Endometrial microvascular endothelial cells (primary cell): ENCODE results near the gene ME1. TPM values are rescaled to one million over a fixed set of nuclear protein-coding genes. Genes with fewer than 3 reads are reported as not detected.
"Not testable (repeated sequence)": the region's sequence is repeated elsewhere in the genome, so short reads cannot be mapped to it uniquely, and the experiment has no call there.

Experiments used
- in situ Hi-C: cut with HindIII; loops from 2 replicates; pipeline ENCODE4 v1.10.0; 2017; ENCODE audit warnings: low sequenced_read_pairs, low pct_unique_long_range_greater_than_20kb; ENCODE audit errors: inconsistent ontology term
- total RNA-seq: library from RNA; depleted of rRNA; stranded (reverse); fragments of >200 nt; gene quantifications from one replicate; pipeline ENCODE4 v1.2.3, GENCODE V29; 2015; ENCODE audit errors: inconsistent ontology term

The ME1 gene
- total RNA-seq, 1 donor from 2014 or later, result 22.7 TPM

DNA sequence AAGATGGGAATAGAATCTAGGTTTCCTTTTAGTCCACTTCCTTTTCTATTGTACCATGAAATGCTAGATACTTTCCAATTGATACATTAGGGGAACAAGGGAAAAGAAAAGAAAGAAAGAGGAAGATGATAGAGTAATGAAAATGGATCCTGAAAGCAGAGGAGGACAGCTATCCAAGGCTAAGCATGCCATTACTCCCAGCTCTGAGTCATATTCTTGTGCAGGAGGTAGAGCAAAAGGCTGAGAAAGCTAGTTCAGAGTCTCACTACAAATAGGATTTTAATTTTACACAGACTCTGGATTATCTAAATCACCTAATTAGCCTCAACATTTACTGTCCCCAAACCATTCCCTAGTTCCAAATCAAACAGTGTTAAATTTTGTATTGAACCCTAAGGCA is 214.0 kb downstream of the ME1 start:
- in situ Hi-C loops, result loop anchor here (5.0 to 25.0 kb wide), 2 partner anchors 195 to 295 kb away; partner anchors contain the start of gene PRSS35

DNA sequence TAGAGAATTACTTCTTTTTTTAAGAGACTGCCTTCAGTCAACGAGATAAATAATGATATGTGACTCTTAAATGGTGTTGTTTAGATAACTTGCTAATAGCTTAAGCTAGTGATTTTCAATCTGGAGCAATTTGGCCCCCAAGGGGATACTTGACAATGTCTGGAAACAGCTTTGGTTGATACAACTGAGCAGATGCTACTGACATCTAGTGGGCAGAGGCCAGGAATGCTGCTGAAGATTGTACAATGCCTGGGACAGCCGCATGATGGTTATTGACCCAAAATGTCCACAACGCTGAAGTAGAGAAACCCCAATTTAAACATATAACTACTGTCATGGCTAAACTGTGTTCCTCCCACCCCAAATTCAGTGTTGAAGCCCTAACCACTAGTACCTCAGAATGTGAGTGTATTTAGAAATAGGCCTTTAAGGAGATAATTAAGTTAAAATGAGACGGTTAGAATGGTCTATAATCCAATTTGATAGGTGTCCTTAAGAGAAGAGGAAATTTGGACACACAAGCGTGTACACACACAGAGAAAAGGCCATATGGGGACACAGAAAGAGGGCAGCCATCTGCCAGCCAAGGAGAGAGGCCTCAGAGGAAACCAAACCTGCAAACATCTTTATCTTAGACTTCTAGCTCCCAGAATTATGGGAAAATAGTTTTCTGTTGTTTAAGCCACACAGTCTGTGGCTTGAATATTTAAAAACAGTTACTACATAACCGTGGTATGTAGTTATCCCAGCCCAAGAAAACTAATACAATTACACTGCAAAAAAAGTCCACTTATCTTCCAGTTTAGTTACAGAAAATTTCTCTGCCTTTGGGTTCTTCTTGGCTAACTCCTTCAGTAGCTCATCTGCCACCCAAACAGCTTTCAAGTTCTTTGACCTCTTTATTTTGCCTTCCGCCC is 215.5 kb downstream of the ME1 start:
- in situ Hi-C loops, result loop anchor here (5.0 to 25.0 kb wide), 2 partner anchors 197 to 297 kb away; partner anchors contain the start of gene PRSS35

DNA sequence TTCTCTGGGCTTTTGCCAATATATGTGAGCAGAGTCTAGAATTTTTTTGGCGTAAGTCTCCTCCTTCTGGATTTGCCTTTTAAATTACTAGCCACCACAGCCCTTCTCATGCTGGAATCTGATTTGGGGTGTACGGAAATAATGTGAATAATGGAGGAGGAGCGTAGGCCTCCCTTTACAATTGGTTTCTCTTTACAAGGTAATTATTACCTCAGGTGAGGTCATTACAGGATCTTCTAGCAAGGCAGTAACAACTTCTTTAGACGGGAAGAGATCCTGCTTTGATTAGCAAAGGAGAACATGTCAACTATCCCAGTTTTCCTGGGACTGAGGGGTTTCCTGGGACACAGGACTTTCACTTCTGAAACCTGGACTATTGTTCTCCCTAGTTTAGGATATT is 228.8 kb downstream of the ME1 start:
- in situ Hi-C loops, result loop anchor here (25.0 kb wide), 1 partner anchor 210 kb away; no protein-coding TSS in a partner anchor

DNA sequence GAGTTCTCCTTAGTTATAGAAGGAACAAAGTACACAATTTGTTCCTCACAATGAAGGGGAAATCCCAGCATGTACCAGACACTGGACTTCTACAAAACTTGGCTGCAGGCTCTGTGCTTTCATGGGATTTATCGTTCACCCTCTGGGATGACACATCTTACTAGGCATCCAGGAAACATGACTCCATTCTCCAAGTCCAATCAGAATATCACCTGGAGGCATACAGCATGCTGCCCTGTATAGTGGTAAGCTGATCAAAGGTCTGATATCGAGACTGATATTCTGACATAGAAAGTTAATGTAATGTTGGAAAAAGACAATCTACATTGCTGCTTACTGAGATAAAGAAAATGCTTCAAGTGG is 231.0 kb downstream of the ME1 start:
- in situ Hi-C loops, result loop anchor here (25.0 kb wide), 1 partner anchor 212 kb away; no protein-coding TSS in a partner anchor

DNA sequence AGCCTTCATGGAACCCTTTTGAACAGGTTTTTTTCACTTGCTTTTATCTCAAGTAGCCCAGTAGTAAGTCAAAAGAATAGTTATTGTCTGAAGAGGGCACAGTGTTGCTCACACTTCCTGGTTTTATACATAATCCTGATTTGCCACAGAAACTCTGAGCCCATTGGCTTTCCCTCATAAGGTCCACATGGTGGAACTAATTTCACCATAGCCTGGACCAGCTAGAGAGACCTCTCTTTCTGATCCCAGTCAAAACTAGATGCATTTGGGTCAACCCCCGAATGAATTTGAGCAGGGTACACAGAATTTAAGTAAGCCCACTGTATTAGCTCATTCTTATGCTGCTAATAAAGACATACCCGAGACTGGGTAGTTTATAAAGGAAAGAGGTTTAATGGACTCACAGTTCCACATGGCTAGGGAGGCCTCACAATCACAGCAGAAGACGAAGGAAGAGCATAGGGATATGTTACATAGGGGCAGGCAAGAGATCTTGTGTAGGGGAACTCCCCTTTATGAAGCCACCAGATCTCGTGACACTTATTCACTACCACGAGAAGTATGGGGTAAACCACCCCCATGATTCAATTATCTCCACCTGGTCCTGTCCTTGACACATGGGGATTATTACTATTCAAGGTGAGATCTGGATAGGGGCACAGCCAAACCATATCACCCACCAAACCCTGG is 231.5 kb downstream of the ME1 start:
- in situ Hi-C loops, result no loop called here

DNA sequence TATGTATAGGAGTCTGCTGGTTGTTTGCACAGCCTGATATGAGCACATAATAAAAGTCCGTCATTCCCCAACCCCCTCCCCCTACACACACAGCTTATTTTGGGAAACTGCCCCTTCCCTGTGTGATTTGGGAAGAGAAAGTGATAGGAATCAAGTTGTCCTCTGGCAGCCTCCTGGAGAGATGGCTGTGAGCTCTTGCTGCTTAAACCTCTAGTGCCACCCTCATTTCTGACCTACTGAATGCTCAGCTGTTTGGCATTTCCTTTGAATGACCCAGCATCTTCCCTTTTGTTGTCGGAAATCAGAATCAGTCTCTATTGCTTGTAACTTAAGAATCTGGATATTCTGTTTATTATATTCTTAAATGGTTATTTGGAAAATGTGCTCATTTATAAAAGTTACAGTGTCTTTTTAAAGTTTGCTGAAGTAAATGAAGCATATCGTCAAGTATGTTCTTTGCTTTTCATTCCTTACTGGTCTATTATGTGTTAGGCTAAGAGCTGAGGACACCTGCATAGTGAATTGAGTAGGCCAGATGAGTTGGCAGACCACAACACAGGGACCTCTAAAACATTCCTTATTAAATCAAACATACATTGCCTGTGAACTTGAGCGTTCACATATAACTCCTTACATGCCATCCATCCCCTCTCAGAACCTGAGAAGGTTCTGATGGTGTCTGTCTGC is 232.2 kb downstream of the ME1 start:
- in situ Hi-C loops, result no loop called here

DNA sequence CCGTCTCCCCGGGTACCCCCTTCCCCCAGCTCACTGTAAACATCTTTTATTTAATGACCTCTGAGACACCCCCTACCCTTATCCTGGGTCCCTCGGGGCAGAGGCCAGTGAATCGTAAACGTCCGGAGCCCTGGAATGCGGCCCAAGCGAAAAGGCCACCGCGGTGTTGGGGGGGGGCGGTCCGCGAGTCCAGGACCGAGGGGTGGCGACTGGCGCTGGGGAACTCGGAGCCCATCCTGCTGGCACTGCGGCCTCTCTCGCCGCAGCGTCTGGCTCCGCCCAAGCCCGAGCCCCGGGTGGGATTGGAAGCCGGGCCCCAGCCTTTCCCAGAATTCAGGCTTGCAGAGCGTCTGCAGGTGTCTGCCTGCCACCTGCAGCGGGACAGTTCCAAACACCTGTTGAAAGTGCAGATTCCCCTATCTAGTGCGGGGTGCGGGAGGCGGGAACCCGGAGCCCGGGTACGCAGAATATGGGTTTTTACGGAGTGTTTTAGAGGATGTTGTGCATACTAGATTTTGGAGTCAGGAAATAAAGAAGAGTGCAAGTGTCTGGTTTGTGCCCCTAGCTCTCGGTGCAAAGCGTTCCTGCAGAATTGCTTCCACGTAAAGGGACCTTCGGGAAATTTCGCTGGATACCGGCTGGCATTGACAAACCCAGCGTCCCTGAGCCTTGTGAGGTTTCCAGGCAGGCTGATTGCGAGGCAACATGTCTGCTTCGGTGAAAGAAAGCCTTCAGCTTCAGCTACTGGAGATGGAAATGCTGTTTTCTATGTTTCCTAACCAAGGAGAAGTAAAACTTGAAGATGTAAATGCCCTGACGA is 236.9 kb downstream of the ME1 start:
- in situ Hi-C loops, result no loop called here

DNA sequence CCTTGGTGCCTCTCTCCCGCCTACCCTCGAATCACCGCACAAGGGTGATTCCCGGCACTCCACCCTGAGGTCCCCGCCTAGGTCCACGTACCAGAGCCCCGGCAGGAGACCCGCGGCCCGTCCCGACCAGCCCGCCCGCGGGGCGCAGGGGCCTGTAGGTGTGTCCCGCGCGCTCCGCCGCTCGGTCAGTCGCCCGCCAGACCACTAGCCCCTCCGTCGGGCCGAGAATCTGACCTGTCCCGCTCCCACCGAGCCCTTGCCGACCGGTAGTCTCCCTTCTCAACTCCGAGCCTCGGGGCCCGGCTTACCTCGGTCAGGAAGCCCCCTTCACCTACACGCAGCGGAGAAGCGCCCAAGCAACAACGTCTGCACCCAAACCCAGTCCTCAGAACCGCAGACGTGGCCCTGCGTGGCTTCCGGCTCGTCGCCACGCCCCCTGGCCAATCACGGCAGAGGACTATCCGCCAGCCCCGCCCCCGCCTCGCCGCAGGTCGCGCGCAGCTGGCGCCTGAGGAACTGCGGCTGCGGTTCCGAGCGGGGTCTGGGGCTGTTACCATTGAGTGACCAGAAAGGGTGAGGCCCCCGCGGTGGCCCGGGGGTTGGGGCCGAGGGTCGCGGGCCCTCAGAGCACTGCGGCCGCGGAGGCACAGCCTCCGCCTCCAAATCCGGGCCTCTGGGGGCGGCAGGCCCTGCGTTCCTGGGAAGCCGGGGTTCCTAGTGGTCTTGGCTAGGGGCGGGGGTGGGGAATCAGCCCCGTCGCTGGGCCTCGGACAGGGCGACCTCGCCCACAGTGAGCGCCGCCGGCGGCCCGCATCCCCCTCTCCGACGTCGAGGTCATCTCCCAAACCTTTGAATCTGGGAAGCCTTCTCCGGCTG is 237.7 kb downstream of the ME1 start, which contains the start of the genes PGM3 and RWDD2A:
Gene PGM3 (minus strand): TSS at position 395 of the 876 bp plus-strand sequence. CDS start 2,253 bp downstream, outside the sequence.
Gene RWDD2A (plus strand): TSS at position 487 of the 876 bp plus-strand sequence. CDS start 1,095 bp downstream, outside the sequence.
- in situ Hi-C loops, result no loop called here

DNA sequence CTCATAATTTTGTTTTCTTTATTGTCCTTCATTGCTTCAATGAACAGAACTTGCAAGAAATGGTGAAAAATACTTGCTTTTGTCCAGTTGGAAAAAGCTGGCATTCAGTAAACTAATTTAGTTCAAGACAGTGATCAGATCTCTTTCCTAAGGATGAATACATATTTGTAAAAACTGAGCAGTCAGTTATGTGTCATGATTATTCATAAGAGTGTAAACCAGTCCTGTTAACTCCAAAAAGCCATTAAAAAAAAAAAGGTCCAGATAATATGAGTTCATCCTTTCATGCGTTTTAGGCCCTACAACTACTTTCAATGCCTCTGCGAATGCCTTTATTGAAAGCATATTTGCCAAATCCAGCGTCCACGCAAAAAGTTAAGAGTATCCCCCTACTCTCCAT is 238.4 kb downstream of the ME1 start:
- in situ Hi-C loops, result no loop called here

DNA sequence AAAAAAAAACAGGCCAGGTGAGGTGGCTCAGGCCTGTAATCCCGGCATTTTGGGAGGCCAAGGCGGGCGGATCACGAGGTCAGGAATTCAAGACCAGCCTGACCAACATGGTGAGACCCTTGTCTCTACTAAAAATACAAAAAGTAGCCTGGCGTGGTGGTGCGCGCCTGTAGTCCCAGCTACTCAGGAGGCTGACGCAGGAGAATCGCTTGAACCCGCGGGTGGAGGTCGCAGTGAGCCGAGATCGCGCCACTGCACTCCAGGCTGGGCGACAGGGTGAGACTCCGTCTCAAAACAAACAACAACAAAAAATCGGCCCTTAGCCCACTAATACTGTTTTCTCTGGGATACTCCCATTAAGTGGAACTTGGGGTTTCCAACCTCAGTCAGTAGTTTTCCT is 238.9 kb downstream of the ME1 start:
- in situ Hi-C loops, result not testable (repeated sequence)

DNA sequence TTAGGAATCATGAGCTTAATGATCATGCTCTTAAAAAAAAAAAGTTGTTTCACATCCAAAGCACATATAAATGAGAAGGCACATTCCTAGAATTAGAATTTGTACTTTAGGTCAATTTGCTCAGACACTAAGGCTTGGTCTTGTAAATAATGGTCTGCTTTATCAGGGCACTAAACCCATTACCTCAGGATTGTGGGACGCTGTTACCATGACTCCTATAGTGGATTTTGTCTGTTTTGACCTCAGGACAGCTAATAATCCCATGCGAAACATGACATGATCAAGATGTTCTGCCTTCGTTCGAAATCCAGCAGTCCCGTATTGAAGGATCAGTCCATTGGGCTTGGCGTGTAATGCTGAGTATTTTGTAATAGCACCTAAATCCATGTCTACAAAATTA is 240.2 kb downstream of the ME1 start:
- in situ Hi-C loops, result no loop called here

DNA sequence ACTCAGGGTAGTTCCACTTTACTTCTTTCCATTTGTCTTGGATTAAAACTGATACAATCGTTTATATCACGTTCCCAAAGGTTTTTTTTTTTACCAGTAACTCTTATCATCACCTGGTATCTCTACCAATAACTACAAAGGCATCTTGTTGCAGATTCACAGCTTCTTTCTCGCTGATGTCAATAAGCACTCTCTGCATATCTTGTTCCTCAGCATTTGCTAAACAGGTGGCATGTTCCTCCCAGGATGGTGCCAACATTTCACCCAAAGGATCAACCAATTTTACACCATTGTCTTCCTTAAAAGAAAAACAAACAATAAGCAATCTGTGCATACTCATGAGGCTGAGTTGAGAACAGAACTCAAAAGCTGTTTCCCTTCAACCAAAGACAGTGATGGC is 242.3 kb downstream of the ME1 start:
- in situ Hi-C loops, result no loop called here

DNA sequence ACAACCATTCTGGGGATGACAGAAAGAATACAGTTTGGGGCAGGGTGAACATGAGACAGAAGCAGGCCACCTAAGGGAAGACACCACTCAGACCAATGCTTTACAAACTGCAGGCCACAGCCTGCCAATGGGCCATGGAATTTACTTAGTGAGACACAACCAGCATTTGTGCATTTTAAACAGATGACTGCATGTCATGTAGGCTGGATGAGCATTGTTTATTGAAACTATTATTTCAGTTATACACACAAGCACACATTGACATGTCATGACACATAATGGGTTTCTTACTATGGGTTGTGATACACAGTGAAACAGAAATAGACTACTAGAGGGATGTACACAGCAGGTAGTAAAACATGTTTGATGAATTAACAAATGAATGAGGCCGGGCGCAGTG is 245.8 kb downstream of the ME1 start:
- in situ Hi-C loops, result no loop called here

DNA sequence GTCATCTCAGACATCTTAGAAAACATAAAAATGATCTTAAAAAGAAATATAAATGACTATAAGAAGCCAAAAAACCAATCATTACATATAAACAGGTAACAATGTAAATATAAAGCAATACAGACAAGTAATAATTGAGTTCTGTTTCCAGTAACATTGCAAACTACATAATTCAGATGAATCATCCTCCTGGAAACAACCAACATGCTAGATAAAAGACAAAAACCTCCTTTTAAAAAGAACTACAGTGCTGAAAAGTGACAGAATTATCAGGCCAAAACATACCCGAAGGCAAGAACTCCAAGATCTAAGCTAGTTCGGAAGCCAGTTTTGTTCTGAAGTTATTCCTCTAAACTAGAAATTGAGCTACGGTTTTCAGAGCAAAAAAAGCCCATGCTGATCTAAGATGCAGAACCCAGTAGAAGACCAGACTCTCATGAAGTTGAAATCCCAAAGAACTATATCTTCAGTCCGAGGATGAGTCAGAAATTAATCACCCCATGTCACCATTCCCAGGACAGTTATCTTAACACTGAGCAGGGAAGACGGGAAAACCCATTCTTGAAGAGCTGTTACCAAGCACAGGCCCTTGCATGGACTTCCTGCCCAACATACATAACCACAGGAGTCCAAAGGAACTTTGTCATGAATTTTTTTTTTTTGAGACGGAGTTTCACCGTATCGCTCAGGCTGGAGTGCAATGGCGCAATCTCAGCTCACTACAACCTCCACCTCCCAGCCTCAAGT is 247.6 kb downstream of the ME1 start:
- in situ Hi-C loops, result no loop called here

DNA sequence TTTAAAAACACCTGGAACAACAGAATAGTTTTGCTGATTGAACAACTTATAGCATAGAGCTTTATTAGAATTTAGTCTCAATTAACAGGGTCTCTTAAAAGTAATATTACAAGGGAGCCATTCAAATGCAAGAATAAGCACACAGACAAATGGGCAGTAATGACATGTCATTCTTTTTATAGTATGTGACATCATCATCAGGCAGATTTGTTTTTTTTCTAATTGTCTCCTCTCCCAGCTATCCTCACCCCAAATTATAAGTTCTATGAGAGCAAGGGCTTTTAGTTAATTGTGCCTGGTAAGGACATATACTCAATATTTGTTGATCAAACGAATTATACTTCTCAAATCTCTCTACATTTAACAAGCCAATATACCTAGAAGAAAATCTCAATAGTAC is 248.7 kb downstream of the ME1 start:
- in situ Hi-C loops, result no loop called here

DNA sequence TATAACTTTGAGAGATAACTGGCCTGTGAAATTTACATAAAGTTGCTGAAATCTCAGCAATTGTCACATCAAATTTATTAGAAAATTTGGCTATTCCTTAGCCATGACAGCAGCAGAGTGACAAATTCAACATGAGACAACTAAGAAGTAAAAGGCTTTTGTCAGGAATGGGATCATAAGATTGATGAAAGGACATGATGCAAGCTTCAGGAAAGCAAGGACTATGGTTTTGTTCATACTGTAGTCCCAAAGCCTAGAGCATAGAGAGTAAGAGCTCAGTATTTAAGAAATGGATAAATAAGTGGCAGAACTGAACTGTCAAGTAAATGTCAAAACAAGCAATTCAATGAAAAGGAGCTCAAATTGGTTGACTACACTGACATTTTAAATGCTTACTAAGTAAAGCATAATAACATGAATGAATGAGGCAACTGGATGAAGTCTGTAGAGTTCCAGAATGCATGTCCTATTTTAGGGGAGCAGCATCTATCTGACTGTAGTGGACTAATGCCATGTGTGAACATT is 250.4 kb downstream of the ME1 start:
- in situ Hi-C loops, result no loop called here

DNA sequence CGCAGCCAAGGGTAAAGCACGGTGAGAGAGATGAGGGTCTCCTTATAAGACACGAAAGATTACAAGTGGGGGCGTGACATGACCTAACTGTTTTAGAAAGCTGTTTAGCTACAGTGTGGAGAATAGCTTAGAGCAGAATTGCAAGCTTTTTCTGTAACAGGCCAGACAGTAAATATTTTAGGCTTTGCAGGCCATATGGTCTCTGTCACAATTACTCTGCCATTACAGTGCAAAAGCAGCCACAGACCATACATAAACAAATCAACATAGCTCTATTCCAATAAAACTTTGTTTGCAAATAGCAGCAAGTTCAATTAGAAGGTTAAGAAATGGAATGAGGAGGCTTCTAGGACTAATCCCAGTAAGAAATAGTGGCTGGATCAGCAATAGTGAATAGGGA is 254.6 kb downstream of the ME1 start:
- in situ Hi-C loops, result no loop called here
